GM21526 (cell line): ENCODE results near the gene MRPS26.
A peak's percentile ranks its signal among the peaks of the same experiment; 100 is the strongest.
"Not testable (repeated sequence)": the region's sequence is repeated elsewhere in the genome, so short reads cannot be mapped to it uniquely, and the experiment has no call there.

Experiments
- ATAC-seq: cut with Tn5 transposase; IDR thresholded peaks from one replicate; pipeline ENCODE4 v1.9.1; 2021; ENCODE audit warnings: moderate library complexity; ENCODE audit not compliant: unreplicated experiment, low FRiP score

Gene MRPS26

GRCh38 chr20:3045816-3046676 is at the start of gene MRPS26:
TSS of gene MRPS26 (plus strand) at chr20:3046052. CDS start at chr20:3046069, 17 bp downstream.
- ATAC-seq: peak; percentile 80

GRCh38 chr20:2998728-2999127 is 47.1 kb upstream of the MRPS26 start:
- ATAC-seq: no peak

GRCh38 chr20:3000852-3001523 is 44.9 kb upstream of the MRPS26 start:
- ATAC-seq: no peak

- no peak for ATAC-seq
Observed at GRCh38 chr20:3003416-3003815, 42.4 kb upstream of the MRPS26 start.

- ATAC-seq: no peak
Observed at GRCh38 chr20:3010985-3011723, 34.7 kb upstream of the MRPS26 start.

- no peak for ATAC-seq
Observed at GRCh38 chr20:3011752-3012151, 34.1 kb upstream of the MRPS26 start.

- no peak for ATAC-seq
Observed at GRCh38 chr20:3013771-3014170, 32.1 kb upstream of the MRPS26 start.

GRCh38 chr20:3014179-3014578 is 31.7 kb upstream of the MRPS26 start:
- ATAC-seq: no peak

GRCh38 chr20:3014662-3015061 is 31.2 kb upstream of the MRPS26 start:
- no peak for ATAC-seq

- ATAC-seq: not testable (repeated sequence)
Observed at GRCh38 chr20:3015302-3015701, 30.6 kb upstream of the MRPS26 start.

GRCh38 chr20:3021327-3021726 is 24.5 kb upstream of the MRPS26 start:
- no peak for ATAC-seq

GRCh38 chr20:3021777-3022176 is 24.1 kb upstream of the MRPS26 start:
- no peak for ATAC-seq

GRCh38 chr20:3022559-3023490 is 23.0 kb upstream of the MRPS26 start:
- not testable (repeated sequence) for ATAC-seq

GRCh38 chr20:3027987-3028386 is 17.9 kb upstream of the MRPS26 start:
- no peak for ATAC-seq

- no peak for ATAC-seq
Observed at GRCh38 chr20:3031524-3032147, 14.2 kb upstream of the MRPS26 start.

GRCh38 chr20:3032624-3033023 is 13.2 kb upstream of the MRPS26 start:
- ATAC-seq: no peak

GRCh38 chr20:3037654-3038053 is 8.2 kb upstream of the MRPS26 start:
- ATAC-seq: no peak

GRCh38 chr20:3038454-3038853 is 7.4 kb upstream of the MRPS26 start:
- ATAC-seq: no peak

- ATAC-seq: no peak
Observed at GRCh38 chr20:3039426-3039825, 6.4 kb upstream of the MRPS26 start.

- ATAC-seq: no peak
Observed at GRCh38 chr20:3040086-3040485, 5.8 kb upstream of the MRPS26 start.
